Hepatocyte (in vitro differentiated cells): ENCODE measurements around the gene LMF1. TPM values are rescaled to one million over a fixed set of nuclear protein-coding genes. Genes with fewer than 3 reads are reported as not detected.

ENCODE experiments used
- DNase-seq: peaks from one replicate; pipeline ENCODE4 v3.0.0-alpha.2; 2016; ENCODE audit warnings: low spot score
- H2AFZ ChIP-seq: fragments of 200-600 bp; sonication (generic); 2 replicates; pipeline ENCODE4 v1.6.0; 2016; ENCODE audit warnings: antibody characterized with exemption, mild to moderate bottlenecking
- H3K27ac ChIP-seq: fragments of 200-600 bp; sonication (generic); 2 replicates; pipeline ENCODE4 v1.5.1; 2016; ENCODE audit warnings: mild to moderate bottlenecking
- H3K27me3 ChIP-seq: fragments of 200-600 bp; sonication (generic); 2 replicates; pipeline ENCODE4 v1.6.1; 2016
- H3K36me3 ChIP-seq: fragments of 200-600 bp; sonication (generic); replicated peaks from 2 replicates; pipeline ENCODE4 v1.5.1; 2016; ENCODE audit warnings: low read depth; ENCODE audit not compliant: insufficient read depth
- H3K4me1 ChIP-seq: fragments of 200-600 bp; sonication (generic); 2 replicates; pipeline ENCODE4 v1.5.1; 2016; ENCODE audit warnings: mild to moderate bottlenecking, moderate library complexity; ENCODE audit not compliant: insufficient read depth
- H3K4me2 ChIP-seq: fragments of 200-600 bp; sonication (generic); 2 replicates; pipeline ENCODE4 v1.6.0; 2016
- H3K4me3 ChIP-seq: fragments of 200-600 bp; sonication (generic); 2 replicates; pipeline ENCODE4 v1.5.1; 2016; ENCODE audit warnings: mild to moderate bottlenecking
- H3K79me2 ChIP-seq: fragments of 200-600 bp; sonication (generic); 2 replicates; pipeline ENCODE4 v1.6.0; 2017; ENCODE audit warnings: mild to moderate bottlenecking
- H3K9me2 ChIP-seq: fragments of 200-600 bp; sonication (generic); replicated peaks from 2 replicates; pipeline ENCODE4 v1.6.0; 2017; ENCODE audit warnings: mild to moderate bottlenecking; ENCODE audit not compliant: insufficient read depth
- H3K9me3 ChIP-seq: fragments of 200-600 bp; sonication (generic); 2 replicates; pipeline ENCODE4 v1.5.1; 2016; ENCODE audit warnings: low read depth, mild to moderate bottlenecking
- H4K20me1 ChIP-seq: fragments of 200-600 bp; sonication (generic); 2 replicates; pipeline ENCODE4 v1.6.0; 2016; ENCODE audit warnings: mild to moderate bottlenecking; ENCODE audit not compliant: insufficient read depth, poor library complexity, severe bottlenecking
- CTCF ChIP-seq: fragments of 200-600 bp; sonication (generic); IDR thresholded peaks from 2 replicates; pipeline ENCODE4 v1.5.1; 2016; ENCODE audit warnings: antibody characterized with exemption, mild to moderate bottlenecking; ENCODE audit not compliant: poor library complexity
- EZH2 ChIP-seq: fragments of 200-600 bp; sonication (generic); IDR thresholded peaks from 2 replicates; pipeline ENCODE4 v1.6.1; 2016; ENCODE audit warnings: antibody characterized with exemption, mild to moderate bottlenecking, borderline replicate concordance
- EZH2phosphoT487 ChIP-seq: fragments of 200-600 bp; sonication (generic); IDR thresholded peaks from one replicate; pipeline ENCODE4 v1.6.1; 2018; ENCODE audit warnings: antibody characterized with exemption, mild to moderate bottlenecking, low read depth, moderate library complexity; ENCODE audit not compliant: unreplicated experiment, severe bottlenecking
- WGBS: methylation state at CpG from one replicate; pipeline ENCODE4 v1.1.6; 2016; ENCODE audit warnings: low lambda C conversion rate; ENCODE audit errors: missing lambda C conversion rate; 5-methylcytosine and 5-hydroxymethylcytosine counted together
- polyA plus RNA-seq: library from polyadenylated mRNA; unstranded; fragments of >200 nt; fragmentation: Nextera tagmentation; extraction: Ambion mirVana; gene quantifications from 2 replicates; pipeline ENCODE4 v1.2.1, GENCODE V29; 2016
- total RNA-seq: library from RNA; depleted of rRNA; stranded (reverse); fragments of >200 nt; gene quantifications from 2 replicates; pipeline ENCODE4 v1.2.3, GENCODE V29; 2014

LMF1 gene
- total and polyA plus RNA-seq, 2 experiments from 2014 or later = 27.2 to 34.3 TPM

- Histone ChIP-seq H3K4me1 (peaks cover 7% of the 10 kb centered on the region), H3K27me3 (no peaks in the 10 kb centered on the region), H3K27ac (no peak overlapping the region), H4K20me1 (no peaks in the 10 kb centered on the region), H3K4me2 (no peak overlapping the region), H2AFZ (no peak overlapping the region), H3K9me3 (no peaks in the 10 kb centered on the region), H3K9me2 (no peaks in the 10 kb centered on the region), H3K4me3 (no peak overlapping the region), H3K79me2 (no peaks in the 10 kb centered on the region), H3K36me3 (no peaks in the 10 kb centered on the region)
- WGBS = 95% methylated on average over 11 of the region's 19 CpGs
- no peak for DNase-seq
- TF ChIP-seq EZH2 (no peak), CTCF (no peak), EZH2phosphoT487 (no peak)
These were observed 55.2 kb downstream of the LMF1 start for GRCh38 chr16:915546-915945.

GRCh38 chr16:914440-914839 is 56.3 kb downstream of the LMF1 start:
- Histone ChIP-seq H4K20me1 (no peaks in the 10 kb centered on the region), H2AFZ (no peak overlapping the region), H3K27me3 (no peaks in the 10 kb centered on the region), H3K9me2 (no peaks in the 10 kb centered on the region), H3K79me2 (no peaks in the 10 kb centered on the region), H3K9me3 (no peaks in the 10 kb centered on the region), H3K4me2 (no peak overlapping the region), H3K4me3 (no peak overlapping the region), H3K36me3 (no peaks in the 10 kb centered on the region), H3K27ac (no peak overlapping the region), H3K4me1 (no peaks in the 10 kb centered on the region)
- WGBS = no CpG with 5 or more reads among the region's 4 CpGs
- no peak for TF ChIP-seq EZH2
- DNase-seq = peak; percentile 36

GRCh38 chr16:913817-914439 is 56.9 kb downstream of the LMF1 start:
- no peaks in the 10 kb centered on the region for H3K4me1 ChIP-seq
- H3K27ac ChIP-seq = no peak overlapping the region
- no peaks in the 10 kb centered on the region for H3K36me3 ChIP-seq
- DNase-seq = no peak
- H3K4me2 ChIP-seq = no peak overlapping the region
- 94% methylated on average over 21 of the region's 26 CpGs for WGBS
- no peak overlapping the region for H3K4me3 ChIP-seq
- H3K9me3 ChIP-seq = no peaks in the 10 kb centered on the region
- H3K27me3 ChIP-seq = no peaks in the 10 kb centered on the region
- no peaks in the 10 kb centered on the region for H3K79me2 ChIP-seq
- no peaks in the 10 kb centered on the region for H4K20me1 ChIP-seq
- H3K9me2 ChIP-seq = no peaks in the 10 kb centered on the region
- H2AFZ ChIP-seq = no peak overlapping the region
- TF ChIP-seq EZH2 (no peak), EZH2phosphoT487 (no peak), CTCF (no peak)

GRCh38 chr16:912684-913613 is 57.8 kb downstream of the LMF1 start:
- Histone ChIP-seq H3K36me3 (no peaks in the 10 kb centered on the region), H4K20me1 (no peaks in the 10 kb centered on the region), H3K27me3 (no peaks in the 10 kb centered on the region), H3K4me2 (no peak overlapping the region), H3K27ac (no peak overlapping the region), H3K4me3 (no peak overlapping the region), H3K9me2 (no peaks in the 10 kb centered on the region), H3K79me2 (no peaks in the 10 kb centered on the region), H3K9me3 (no peaks in the 10 kb centered on the region), H2AFZ (no peak overlapping the region), H3K4me1 (no peaks in the 10 kb centered on the region)
- WGBS = 94% methylated on average over 56 of the region's 56 CpGs
- no peak for TF ChIP-seq EZH2phosphoT487
- DNase-seq = no peak
